Cardiac fibroblast (primary cell): ENCODE measurements around the gene SBF1.

Source experiments
- DNase-seq, 2 donors: peaks; one replicate each; pipeline versions ENCODE4 v3.0.0 to v3.0.0-alpha.2; 2010; ENCODE audit warnings: low read depth in 2 of 2
- H3K4me3 ChIP-seq, 2 donors: replicated peaks in 1 of 2; 1 replicate in 1 of 2; 2 replicates in 1 of 2; pipeline ENCODE4 v1.5.1; 2011; ENCODE audit warnings: low read depth in 2 of 2, low read length in 2 of 2, mild to moderate bottlenecking in 2 of 2, moderate library complexity in 1 of 2
- CTCF ChIP-seq: IDR thresholded peaks from one replicate; pipeline ENCODE4 v1.5.1; 2011; ENCODE audit warnings: low read depth, mild to moderate bottlenecking, low read length, inconsistent platforms

Gene SBF1

DNA sequence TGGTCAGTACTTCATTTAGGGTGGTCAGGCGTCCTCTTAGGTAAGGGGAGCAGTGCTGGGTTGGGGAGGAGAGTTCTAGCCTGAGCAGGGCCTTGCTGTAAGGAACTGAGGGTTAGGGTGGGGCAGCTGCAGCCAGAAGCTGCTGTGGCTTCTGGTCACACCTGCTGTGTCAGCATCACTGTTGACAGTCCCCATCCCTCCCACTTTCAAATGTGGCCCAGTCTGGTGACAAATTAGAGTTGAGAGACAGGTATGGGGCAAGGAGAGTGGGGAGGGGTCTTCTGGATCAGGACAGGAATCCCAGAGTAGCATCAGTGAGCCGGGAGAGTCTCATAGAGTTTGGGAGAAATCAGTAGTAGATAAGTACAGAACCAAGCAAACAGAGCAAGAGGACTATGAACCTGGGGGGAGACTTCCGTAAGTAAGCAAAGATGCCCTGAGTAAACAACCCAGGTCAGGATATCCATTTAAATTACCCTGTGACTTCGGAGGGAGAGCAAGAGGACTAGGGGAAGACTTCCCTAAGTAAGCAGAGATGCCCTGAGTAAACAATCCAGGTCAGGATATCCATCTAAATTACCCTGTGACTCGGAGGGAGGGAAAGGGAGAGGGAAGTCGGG, 78.0 kb downstream of the SBF1 start:
- DNase-seq: no peak
- H3K4me3 ChIP-seq: no peak overlapping the region
- TF ChIP-seq CTCF: no peak
